WERI-Rb-1 (cell line): ENCODE measurements around the gene SPSB4.

Experiments
- DNase-seq: peaks from one replicate; pipeline ENCODE4 v3.0.0-alpha.2; 2020
- H3K27ac ChIP-seq: fragments of 250-450 bp; sonication (Bioruptor Pico); 2 replicates; pipeline ENCODE4 v1.5.1; 2020; ENCODE audit warnings: mild to moderate bottlenecking, moderate library complexity
- H3K27me3 ChIP-seq: fragments of 250-450 bp; sonication (Bioruptor Pico); 2 replicates; pipeline ENCODE4 v1.5.1; 2021; ENCODE audit warnings: mild to moderate bottlenecking, low read depth, moderate library complexity; ENCODE audit not compliant: insufficient read depth, severe bottlenecking
- H3K36me3 ChIP-seq: fragments of 250-450 bp; sonication (Bioruptor Pico); 2 replicates; pipeline ENCODE4 v1.5.1; 2020; ENCODE audit warnings: mild to moderate bottlenecking, moderate library complexity
- H3K4me3 ChIP-seq: 2 replicates; pipeline ENCODE4 v1.5.1; 2011; ENCODE audit warnings: low read depth, mild to moderate bottlenecking, control low read depth, low read length
- H3K9me3 ChIP-seq: fragments of 250-450 bp; sonication (Bioruptor Pico); 2 replicates; pipeline ENCODE4 v1.5.1; 2021; ENCODE audit warnings: mild to moderate bottlenecking, moderate library complexity; ENCODE audit not compliant: severe bottlenecking
- CTCF ChIP-seq: IDR thresholded peaks from 2 replicates; pipeline ENCODE4 v1.5.1; 2011; ENCODE audit warnings: low read depth, mild to moderate bottlenecking, control low read depth, inconsistent platforms, low read length

Gene SPSB4

DNA sequence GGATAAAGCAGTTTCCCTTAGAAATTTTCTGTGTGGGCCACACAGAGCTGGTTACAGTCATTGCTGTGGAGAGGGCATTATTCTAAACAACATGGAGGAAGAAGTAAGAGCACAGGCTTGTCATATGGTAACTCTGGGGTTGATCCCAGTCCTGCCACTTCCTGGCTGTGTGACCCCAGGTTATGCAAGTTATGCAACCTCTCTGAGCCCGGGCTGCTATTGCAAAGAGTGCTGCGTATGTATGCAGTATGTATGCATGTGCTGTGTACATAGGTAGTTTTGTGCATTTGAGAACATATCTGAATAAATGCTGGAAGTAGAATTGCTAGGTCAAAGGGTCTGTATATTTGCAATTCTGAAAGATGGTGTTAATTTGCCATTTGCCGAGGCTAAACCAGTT, 9.2 kb downstream of the SPSB4 start:
- Histone ChIP-seq H3K27ac (no peak overlapping the region), H3K36me3 (peaks cover 3% of the 10 kb centered on the region), H3K4me3 (no peak overlapping the region), H3K27me3 (no peaks in the 10 kb centered on the region), H3K9me3 (peaks cover 6% of the 10 kb centered on the region)
- TF ChIP-seq CTCF = no peak
- DNase-seq = no peak

GRCh38 chr3:141063831-141064230, 12.7 kb downstream of the SPSB4 start:
- H3K36me3 ChIP-seq = peaks cover 18% of the 10 kb centered on the region
- TF ChIP-seq CTCF = no peak
- no peak for DNase-seq
- peaks cover 5% of the 10 kb centered on the region for H3K9me3 ChIP-seq
- no peak overlapping the region for H3K27ac ChIP-seq
- no peaks in the 10 kb centered on the region for H3K27me3 ChIP-seq
- H3K4me3 ChIP-seq = no peak overlapping the region

GRCh38 chr3:141064255-141064926, 13.2 kb downstream of the SPSB4 start:
- H3K27ac ChIP-seq = no peak overlapping the region
- no peak for DNase-seq
- no peaks in the 10 kb centered on the region for H3K27me3 ChIP-seq
- H3K9me3 ChIP-seq = no peaks in the 10 kb centered on the region
- no peak for TF ChIP-seq CTCF
- H3K36me3 ChIP-seq = peaks cover 23% of the 10 kb centered on the region
- H3K4me3 ChIP-seq = no peak overlapping the region

- Histone ChIP-seq H3K27me3 (no peaks in the 10 kb centered on the region), H3K4me3 (no peak overlapping the region), H3K36me3 (peaks cover 20% of the 10 kb centered on the region), H3K9me3 (no peaks in the 10 kb centered on the region), H3K27ac (no peak overlapping the region)
- DNase-seq = no peak
- TF ChIP-seq CTCF = no peak
Measured at GRCh38 chr3:141065258-141065657, 14.1 kb downstream of the SPSB4 start.

GRCh38 chr3:141065841-141066805, 15.0 kb downstream of the SPSB4 start:
- Histone ChIP-seq H3K4me3 (no peak overlapping the region), H3K9me3 (no peaks in the 10 kb centered on the region), H3K27me3 (no peaks in the 10 kb centered on the region), H3K36me3 (peaks cover 25% of the 10 kb centered on the region), H3K27ac (no peak overlapping the region)
- no peak for DNase-seq
- no peak for TF ChIP-seq CTCF
